Body of pancreas (tissue), 4 donors: ENCODE data around the gene H1-8.

ENCODE experiments used
- CTCF ChIP-seq, 7 experiments: fragments of 450-650 bp in 4 of 7; fragments of 200-600 bp in 3 of 7; sonication (generic) in 3 of 7; IDR thresholded peaks; one replicate each; pipeline ENCODE4 v1.5.1; 2016 to 2019; ENCODE audit warnings: antibody characterized with exemption in 7 of 7
- POLR2A ChIP-seq, 3 donors: fragments of 450-650 bp; IDR thresholded peaks; one replicate each; pipeline ENCODE4 v1.6.1; 2016; ENCODE audit warnings: antibody characterized with exemption in 3 of 3, mild to moderate bottlenecking in 2 of 3

- TF ChIP-seq CTCF (IDR thresholded peaks at IDR 0.05) (no peak), POLR2A (IDR thresholded peaks at IDR 0.05) (no peak)
Observed at GRCh38 chr3:129563332-129563731, 20.4 kb downstream of the H1-8 start.
